ENCODE data around the gene MYCBP2. TPM values are rescaled to one million over a fixed set of nuclear protein-coding genes. Genes with fewer than 3 reads are reported as not detected.
A peak's percentile ranks its signal among the peaks of the same experiment; 100 is the strongest.

The MYCBP2 gene
- polyA plus RNA-seq, 1 of the 3 experiments (the other 2 are of a cell fraction), result 18.5 TPM

DNA sequence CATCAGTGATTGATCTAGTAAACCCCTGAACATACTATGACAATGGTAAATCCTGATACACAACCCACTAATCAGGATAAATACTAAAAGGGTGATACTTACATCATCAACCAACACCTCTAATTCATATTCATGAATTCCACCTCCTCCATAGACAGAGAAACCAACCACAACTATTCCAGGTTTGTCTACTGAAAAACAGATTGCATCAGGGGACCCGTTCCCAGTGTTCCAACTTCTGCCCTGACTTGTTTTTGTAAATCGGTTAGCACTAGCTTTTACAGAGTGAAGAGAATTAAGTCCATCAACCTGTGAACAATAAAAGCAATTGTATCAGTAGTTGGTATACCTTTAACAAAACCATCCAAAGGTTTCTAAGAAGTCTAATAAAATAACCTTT, 149.2 kb downstream of the MYCBP2 start:
- ChIA-PET POLR2A (no interaction called here), CTCF (interaction anchor here (0.7 kb wide), 1 partner anchor 415 kb away, joined by 3 read pairs; no protein-coding TSS in a partner anchor)
- Histone ChIP-seq H3K4me3 (ENCODE audit: low read depth in 2 of 2, low read length in 1 of 2) (no peak overlapping the region), H3K4me1 (ENCODE audit: control insufficient read depth in 1 of 2, insufficient read depth in 2 of 2, low read depth in 1 of 2, low read length in 1 of 2) (no peaks in the 10 kb centered on the region; a peak in 2 of 4 replicates), H4K20me1 (ENCODE audit: insufficient read depth) (no peaks in the 10 kb centered on the region), H3K9ac (no peak overlapping the region), H3K4me2 (no peak overlapping the region), H3K79me2 (ENCODE audit: insufficient read depth) (no peaks in the 10 kb centered on the region), H2AFZ (ENCODE audit: low read depth) (no peak overlapping the region), H3K27me3 (ENCODE audit: insufficient read depth) (no peaks in the 10 kb centered on the region), H3F3A (replicated peaks; ENCODE audit: insufficient read depth) (peaks cover 4% of the 10 kb centered on the region), H3K9me2 (no peaks in the 10 kb centered on the region), H3K9me3 (no peaks in the 10 kb centered on the region), H3K36me3 (replicated peaks in 1 of 2; ENCODE audit: control insufficient read depth in 1 of 2, insufficient read depth in 2 of 2, low read length in 1 of 2) (peaks cover 61 to 69% of the 10 kb centered on the region in 2 experiments), H3K27ac (ENCODE audit: low read depth in 2 of 2, low read length in 1 of 2) (no peak overlapping the region)
- WGBS (ENCODE audit: low lambda C conversion rate), result 92% methylated on average over 2 of the region's 2 CpGs
- DNase-seq, result no peak
- TF ChIP-seq TAF1 (IDR thresholded peaks at IDR 0.05; ENCODE audit: borderline replicate concordance, low read depth, low read length), result no peak
- TF ChIP-seq YY1 (IDR thresholded peaks at IDR 0.05; ENCODE audit: low read depth), result no peak
- no peak for TF ChIP-seq POLR2AphosphoS5 (IDR thresholded peaks at IDR 0.05; ENCODE audit: low read depth, low read length)
- TF ChIP-seq MXI1 (IDR thresholded peaks at IDR 0.05; ENCODE audit: low read depth, low read length), result no peak
- TF ChIP-seq CTCF (IDR thresholded peaks at IDR 0.05), result no peak
- TF ChIP-seq NRF1 (IDR thresholded peaks at IDR 0.05; ENCODE audit: low read depth, low read length), result no peak
- TF ChIP-seq RFX5 (IDR thresholded peaks at IDR 0.05; ENCODE audit: low read length), result no peak
- TF ChIP-seq, protein P1, sequence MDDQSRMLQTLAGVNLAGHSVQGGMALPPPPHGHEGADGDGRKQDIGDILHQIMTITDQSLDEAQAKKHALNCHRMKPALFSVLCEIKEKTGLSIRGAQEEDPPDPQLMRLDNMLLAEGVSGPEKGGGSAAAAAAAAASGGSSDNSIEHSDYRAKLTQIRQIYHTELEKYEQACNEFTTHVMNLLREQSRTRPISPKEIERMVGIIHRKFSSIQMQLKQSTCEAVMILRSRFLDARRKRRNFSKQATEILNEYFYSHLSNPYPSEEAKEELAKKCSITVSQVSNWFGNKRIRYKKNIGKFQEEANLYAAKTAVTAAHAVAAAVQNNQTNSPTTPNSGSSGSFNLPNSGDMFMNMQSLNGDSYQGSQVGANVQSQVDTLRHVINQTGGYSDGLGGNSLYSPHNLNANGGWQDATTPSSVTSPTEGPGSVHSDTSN (IDR thresholded peaks at IDR 0.05), result no peak
- TF ChIP-seq USF2 (IDR thresholded peaks at IDR 0.05; ENCODE audit: borderline replicate concordance, low read depth, low read length), result no peak
- TF ChIP-seq EZH2phosphoT487 (IDR thresholded peaks at IDR 0.05; ENCODE audit: borderline replicate concordance, low read depth), result no peak
- no peak for TF ChIP-seq RCOR1 (IDR thresholded peaks at IDR 0.05; ENCODE audit: low read length)

DNA sequence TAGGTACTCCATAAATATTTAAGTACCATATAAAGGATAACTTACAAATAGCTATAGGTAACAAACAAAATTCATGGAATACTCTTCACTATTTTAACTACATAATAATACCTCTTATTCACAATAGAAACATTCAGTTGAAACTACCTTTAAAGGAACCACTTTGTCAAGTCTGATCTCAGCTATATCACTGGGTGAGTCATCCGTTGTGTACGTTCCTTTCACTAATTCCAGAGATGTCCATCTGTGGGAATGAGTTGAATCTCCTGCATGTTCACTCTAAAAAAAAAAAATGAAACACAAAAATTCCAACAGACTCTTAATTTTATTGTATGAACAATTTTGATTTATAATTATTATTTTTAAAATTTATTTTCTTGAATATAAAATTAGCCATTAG, 150.5 kb downstream of the MYCBP2 start:
- WGBS (ENCODE audit: low lambda C conversion rate), result 60% methylated on average over 2 of the region's 2 CpGs
- no peaks in the 10 kb centered on the region for H3K79me2 ChIP-seq (ENCODE audit: insufficient read depth)
- H3K9me3 ChIP-seq, result no peaks in the 10 kb centered on the region
- H2AFZ ChIP-seq (ENCODE audit: low read depth), result no peak overlapping the region
- TF ChIP-seq, protein P2, sequence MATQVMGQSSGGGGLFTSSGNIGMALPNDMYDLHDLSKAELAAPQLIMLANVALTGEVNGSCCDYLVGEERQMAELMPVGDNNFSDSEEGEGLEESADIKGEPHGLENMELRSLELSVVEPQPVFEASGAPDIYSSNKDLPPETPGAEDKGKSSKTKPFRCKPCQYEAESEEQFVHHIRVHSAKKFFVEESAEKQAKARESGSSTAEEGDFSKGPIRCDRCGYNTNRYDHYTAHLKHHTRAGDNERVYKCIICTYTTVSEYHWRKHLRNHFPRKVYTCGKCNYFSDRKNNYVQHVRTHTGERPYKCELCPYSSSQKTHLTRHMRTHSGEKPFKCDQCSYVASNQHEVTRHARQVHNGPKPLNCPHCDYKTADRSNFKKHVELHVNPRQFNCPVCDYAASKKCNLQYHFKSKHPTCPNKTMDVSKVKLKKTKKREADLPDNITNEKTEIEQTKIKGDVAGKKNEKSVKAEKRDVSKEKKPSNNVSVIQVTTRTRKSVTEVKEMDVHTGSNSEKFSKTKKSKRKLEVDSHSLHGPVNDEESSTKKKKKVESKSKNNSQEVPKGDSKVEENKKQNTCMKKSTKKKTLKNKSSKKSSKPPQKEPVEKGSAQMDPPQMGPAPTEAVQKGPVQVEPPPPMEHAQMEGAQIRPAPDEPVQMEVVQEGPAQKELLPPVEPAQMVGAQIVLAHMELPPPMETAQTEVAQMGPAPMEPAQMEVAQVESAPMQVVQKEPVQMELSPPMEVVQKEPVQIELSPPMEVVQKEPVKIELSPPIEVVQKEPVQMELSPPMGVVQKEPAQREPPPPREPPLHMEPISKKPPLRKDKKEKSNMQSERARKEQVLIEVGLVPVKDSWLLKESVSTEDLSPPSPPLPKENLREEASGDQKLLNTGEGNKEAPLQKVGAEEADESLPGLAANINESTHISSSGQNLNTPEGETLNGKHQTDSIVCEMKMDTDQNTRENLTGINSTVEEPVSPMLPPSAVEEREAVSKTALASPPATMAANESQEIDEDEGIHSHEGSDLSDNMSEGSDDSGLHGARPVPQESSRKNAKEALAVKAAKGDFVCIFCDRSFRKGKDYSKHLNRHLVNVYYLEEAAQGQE (IDR thresholded peaks at IDR 0.05; ENCODE audit: low read depth, low read length), result no peak
- TF ChIP-seq, protein P3, sequence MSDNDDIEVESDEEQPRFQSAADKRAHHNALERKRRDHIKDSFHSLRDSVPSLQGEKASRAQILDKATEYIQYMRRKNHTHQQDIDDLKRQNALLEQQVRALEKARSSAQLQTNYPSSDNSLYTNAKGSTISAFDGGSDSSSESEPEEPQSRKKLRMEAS (IDR thresholded peaks at IDR 0.05; ENCODE audit: low read depth), result no peak
- TF ChIP-seq SMC3 (IDR thresholded peaks at IDR 0.05; ENCODE audit: low read depth, low read length) (no peak), FOSL2 (IDR thresholded peaks at IDR 0.05; ENCODE audit: borderline replicate concordance, low read depth) (peak; percentile 60; the same call in 1 of the 2 replicates), TCF12 (IDR thresholded peaks at IDR 0.05) (no peak), JUND (IDR thresholded peaks at IDR 0.05) (0 out of 2 replicates have a peak, but pooled peaks have one; percentile 38), MXI1 (IDR thresholded peaks at IDR 0.05; ENCODE audit: low read depth, low read length) (no peak), EZH2phosphoT487 (IDR thresholded peaks at IDR 0.05; ENCODE audit: borderline replicate concordance, low read depth) (no peak)
- no peaks in the 10 kb centered on the region for H3K9me2 ChIP-seq
- CTCF ChIA-PET, result interaction anchor here (1.2 kb wide), 1 partner anchor 302 kb away, joined by 4 read pairs; no protein-coding TSS in a partner anchor
- H3K4me1 ChIP-seq (ENCODE audit: control insufficient read depth in 1 of 2, insufficient read depth in 2 of 2, low read depth in 1 of 2, low read length in 1 of 2), result no peaks in the 10 kb centered on the region; a peak in 1 of 4 replicates
- H3F3A ChIP-seq (replicated peaks; ENCODE audit: insufficient read depth), result peaks cover 4% of the 10 kb centered on the region
- no peak overlapping the region for H3K9ac ChIP-seq
- no peak overlapping the region for H3K4me3 ChIP-seq (ENCODE audit: low read depth in 2 of 2, low read length in 1 of 2)
- no peak for DNase-seq
- no peak overlapping the region for H3K4me2 ChIP-seq
- no peaks in the 10 kb centered on the region for H3K27me3 ChIP-seq (ENCODE audit: insufficient read depth)
- H4K20me1 ChIP-seq (ENCODE audit: insufficient read depth), result no peaks in the 10 kb centered on the region
- H3K27ac ChIP-seq (ENCODE audit: low read depth in 2 of 2, low read length in 1 of 2), result no peak overlapping the region
- H3K36me3 ChIP-seq (replicated peaks in 1 of 2; ENCODE audit: control insufficient read depth in 1 of 2, insufficient read depth in 2 of 2, low read length in 1 of 2), result peaks cover 64 to 66% of the 10 kb centered on the region in 2 experiments
- POLR2A ChIA-PET, result no interaction called here
